A549 (cell line): ENCODE data around the gene TRIM9. TPM values are rescaled to one million over a fixed set of nuclear protein-coding genes. Genes with fewer than 3 reads are reported as not detected.

Source experiments
- ATAC-seq, 2 experiments: fragments of 200-7000 bp in 1 of 2; fragments of >200 bp in 1 of 2; cut with Nextera tagmentation in 1 of 2; cut with Tn5 transposase in 1 of 2; 3 replicates each; pipeline versions ENCODE4 v1.8.0 to v1.9.1; 2018 to 2020; ENCODE audit warnings: mild to moderate bottlenecking in 1 of 2, moderate library complexity in 1 of 2
- CTCF ChIA-PET: fragments of 300-600 bp; sonication (Branson Sonifier 250); formaldehyde crosslinking; extraction: SDS; loops from one replicate; lab custom pipeline; 2021; ENCODE audit warnings: antibody characterized with exemption, inconsistent platforms; lab: Yijun Ruan, JAX
- POLR2A ChIA-PET: fragments of 350-600 bp; formaldehyde crosslinking; extraction: SDS; loops from one replicate; lab custom pipeline; 2021; ENCODE audit warnings: antibody characterized with exemption, inconsistent platforms; lab: Yijun Ruan, JAX
- DNase-seq, 2 experiments: peaks; one replicate each; pipeline versions ENCODE4 v3.0.0 to v3.0.0-alpha.2; 2011 to 2016; ENCODE audit warnings: low read depth in 1 of 2, low spot score in 1 of 2
- FAIRE-seq: peaks from 2 replicates; lab custom pipeline; 2011; peaks lifted over from hg19 to GRCh38; lab: Jason Lieb, UNC
- H3K27ac ChIP-seq, 2 experiments: fragments of >200 bp; sonication (Bioruptor Twin); formaldehyde crosslinking; 3 replicates each; pipeline ENCODE4 v1.5.1; 2016 to 2017
- H3K4me1 ChIP-seq: fragments of >200 bp; sonication (Bioruptor Twin); formaldehyde crosslinking; 3 replicates; pipeline ENCODE4 v1.6.1; 2016
- H3K4me2 ChIP-seq: fragments of >200 bp; sonication (Bioruptor Twin); formaldehyde crosslinking; 3 replicates; pipeline ENCODE4 v1.6.1; 2016
- H3K4me3 ChIP-seq: fragments of >200 bp; sonication (Bioruptor Twin); formaldehyde crosslinking; 3 replicates; pipeline ENCODE4 v1.5.1; 2016
- H3K9me3 ChIP-seq: fragments of >200 bp; sonication (Bioruptor Twin); formaldehyde crosslinking; 3 replicates; pipeline ENCODE4 v1.6.1; 2016
- BHLHE40 ChIP-seq: IDR thresholded peaks from 2 replicates; pipeline ENCODE4 v1.6.1; 2012; ENCODE audit warnings: low read depth, low read length, inconsistent platforms
- CEBPB ChIP-seq, 2 experiments: fragments of >200 bp in 1 of 2; sonication (Bioruptor Twin) in 1 of 2; formaldehyde crosslinking in 1 of 2; IDR thresholded peaks; 2 replicates each; pipeline ENCODE4 v1.6.1; 2012 to 2016
- CHD4 ChIP-seq: fragments of 200-600 bp; sonication (generic); IDR thresholded peaks from 2 replicates; pipeline ENCODE4 v1.6.1; 2016; ENCODE audit warnings: antibody characterized with exemption, mild to moderate bottlenecking, borderline replicate concordance
- ELK1 ChIP-seq: fragments of 150-350 bp; IDR thresholded peaks from 2 replicates; pipeline ENCODE4 v1.6.1; 2014; ENCODE audit warnings: low read depth, mild to moderate bottlenecking, low read length
- EP300 ChIP-seq, 2 experiments: fragments of >200 bp; sonication (Bioruptor Twin); formaldehyde crosslinking; IDR thresholded peaks; 2 replicates in 1 of 2; 3 replicates in 1 of 2; pipeline ENCODE4 v1.6.1; 2016 to 2017
- FOSL2 ChIP-seq, 2 experiments: fragments of 450-650 bp in 1 of 2; fragments of >200 bp in 1 of 2; sonication (Bioruptor Twin) in 1 of 2; formaldehyde crosslinking; IDR thresholded peaks; 2 replicates each; pipeline versions ENCODE4 v1.5.0 to v1.6.1; 2016 to 2020; ENCODE audit warnings: mild to moderate bottlenecking in 1 of 2, moderate library complexity in 1 of 2
- FOXS1 ChIP-seq: fragments of 250-450 bp; sonication (Bioruptor Pico); IDR thresholded peaks from 2 replicates; pipeline ENCODE4 v1.5.0; 2020; ENCODE audit warnings: mild to moderate bottlenecking, moderate library complexity
- JUN ChIP-seq, 2 experiments: fragments of >200 bp; sonication (Bioruptor Twin); formaldehyde crosslinking; IDR thresholded peaks; 2 replicates in 1 of 2; 3 replicates in 1 of 2; pipeline ENCODE4 v1.6.1; 2016 to 2017
- MAZ ChIP-seq: fragments of 150-350 bp; IDR thresholded peaks from 2 replicates; pipeline ENCODE4 v1.6.1; 2014; ENCODE audit warnings: antibody characterized with exemption, low read depth, low read length, borderline replicate concordance
- NR3C1 ChIP-seq: fragments of >200 bp; sonication (Bioruptor Twin); formaldehyde crosslinking; IDR thresholded peaks from 3 replicates; pipeline ENCODE4 v1.6.1; 2017
- PBX3 ChIP-seq: IDR thresholded peaks from 2 replicates; pipeline ENCODE4 v1.6.1; 2012
- RAD21 ChIP-seq, 2 experiments: fragments of >200 bp in 1 of 2; sonication (Bioruptor Twin) in 1 of 2; formaldehyde crosslinking in 1 of 2; IDR thresholded peaks in 1 of 2; conservative IDR thresholded peaks in 1 of 2; 2 replicates in 1 of 2; 3 replicates in 1 of 2; pipeline ENCODE4 v1.6.1; 2012 to 2018; ENCODE audit warnings: inconsistent platforms in 1 of 2
- RCOR1 ChIP-seq: fragments of 150-350 bp; IDR thresholded peaks from 2 replicates; pipeline ENCODE4 v1.6.1; 2014; ENCODE audit warnings: antibody characterized with exemption, low read length, low read depth
- ZFP36 ChIP-seq: fragments of 450-650 bp; IDR thresholded peaks from 2 replicates; pipeline ENCODE4 v1.6.1; 2014; ENCODE audit warnings: borderline replicate concordance; ENCODE audit not compliant: partially characterized antibody
- ZNF302 ChIP-seq: fragments of 250-450 bp; sonication (Bioruptor Pico); IDR thresholded peaks from 2 replicates; pipeline ENCODE4 v1.9.0; 2021; ENCODE audit warnings: inconsistent platforms, mild to moderate bottlenecking, moderate library complexity
- WGBS: methylation state at CpG from one replicate; pipeline ENCODE4 v1.1.6; 2017; ENCODE audit errors: missing lambda C conversion rate; 5-methylcytosine and 5-hydroxymethylcytosine counted together
- polyA plus RNA-seq, 4 experiments: library from polyadenylated mRNA; depleted of rRNA in 3 of 4; stranded (reverse); fragments of >200 nt; fragmentation: RNase III in 1 of 4; extraction: RNeasy Plus Mini Kit Qiagen cat#74134 plus additional on column Dnase treatment in 1 of 4; gene quantifications; 2 replicates in 3 of 4; 3 replicates in 1 of 4; pipeline ENCODE4 v1.2.3, GENCODE V29; 2011 to 2017
- TF ChIP-seq, protein P1 (sequence below): fragments of 450-650 bp; IDR thresholded peaks from 2 replicates; pipeline ENCODE4 v1.6.1; 2014; ENCODE audit warnings: antibody characterized with exemption
- TF ChIP-seq, protein P2 (sequence below): IDR thresholded peaks from 2 replicates; pipeline ENCODE4 v1.6.1; 2012; ENCODE audit warnings: low read depth, borderline replicate concordance
- TF ChIP-seq, protein P3 (sequence below): fragments of >200 bp; sonication (Bioruptor Twin); formaldehyde crosslinking; IDR thresholded peaks from 2 replicates; pipeline ENCODE4 v1.6.1; 2016
- TF ChIP-seq, protein P4 (sequence below): fragments of >200 bp; sonication (Bioruptor Twin); formaldehyde crosslinking; IDR thresholded peaks from 3 replicates; pipeline ENCODE4 v1.6.1; 2016

Gene TRIM9
- polyA plus RNA-seq, 2 of the 4 experiments (the other 2 are of a cell fraction), result 5.4 to 21.2 TPM

DNA sequence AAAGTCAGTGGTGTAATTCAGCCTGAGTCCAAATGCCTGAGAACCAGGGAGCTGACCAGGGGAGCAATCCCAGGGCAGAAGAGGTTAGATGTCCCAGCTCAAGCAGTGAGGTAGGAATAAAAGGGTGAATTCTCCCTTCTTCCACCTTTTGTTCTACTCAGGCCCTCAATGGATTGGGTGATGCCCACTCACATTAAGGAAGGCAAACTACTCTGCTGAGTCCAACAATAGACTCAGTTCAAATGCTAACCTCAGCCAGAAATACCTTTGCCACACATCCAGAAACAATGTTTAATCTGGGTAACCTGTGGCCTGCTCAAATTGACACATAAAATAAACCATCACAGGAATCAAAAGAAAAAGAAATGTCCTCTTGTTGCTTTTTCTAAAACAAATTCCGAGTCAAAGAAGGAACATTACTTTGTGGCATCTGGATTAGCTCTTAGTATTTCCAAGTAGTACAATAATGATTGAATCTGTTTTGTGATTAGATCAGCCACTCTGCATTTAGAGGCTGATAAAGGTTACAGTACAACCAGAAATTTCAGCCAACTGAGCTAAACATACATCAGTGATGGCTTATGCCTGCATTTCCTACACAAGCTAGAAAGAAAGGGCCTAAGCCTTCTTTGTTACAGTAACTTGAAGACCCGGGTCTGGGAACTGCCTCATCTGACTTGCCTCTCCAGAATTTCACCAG is 43.6 kb upstream of the TRIM9 start:
- TF ChIP-seq ZFP36 (no peak), ZNF302 (CRISPR knock-in tag) (no peak), BHLHE40 (no peak), PBX3 (no peak), RCOR1 (no peak), JUN (IDR thresholded peaks at IDR 0.05) (no peak), ELK1 (no peak)
- TF ChIP-seq, protein P1, sequence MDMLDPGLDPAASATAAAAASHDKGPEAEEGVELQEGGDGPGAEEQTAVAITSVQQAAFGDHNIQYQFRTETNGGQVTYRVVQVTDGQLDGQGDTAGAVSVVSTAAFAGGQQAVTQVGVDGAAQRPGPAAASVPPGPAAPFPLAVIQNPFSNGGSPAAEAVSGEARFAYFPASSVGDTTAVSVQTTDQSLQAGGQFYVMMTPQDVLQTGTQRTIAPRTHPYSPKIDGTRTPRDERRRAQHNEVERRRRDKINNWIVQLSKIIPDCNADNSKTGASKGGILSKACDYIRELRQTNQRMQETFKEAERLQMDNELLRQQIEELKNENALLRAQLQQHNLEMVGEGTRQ, result no peak
- TF ChIP-seq, protein P2, sequence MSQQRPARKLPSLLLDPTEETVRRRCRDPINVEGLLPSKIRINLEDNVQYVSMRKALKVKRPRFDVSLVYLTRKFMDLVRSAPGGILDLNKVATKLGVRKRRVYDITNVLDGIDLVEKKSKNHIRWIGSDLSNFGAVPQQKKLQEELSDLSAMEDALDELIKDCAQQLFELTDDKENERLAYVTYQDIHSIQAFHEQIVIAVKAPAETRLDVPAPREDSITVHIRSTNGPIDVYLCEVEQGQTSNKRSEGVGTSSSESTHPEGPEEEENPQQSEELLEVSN, result no peak
- Histone ChIP-seq H3K4me1 (no peaks in the 10 kb centered on the region), H3K4me3 (no peak overlapping the region), H3K27ac (no peak overlapping the region), H3K4me2 (no peak overlapping the region), H3K9me3 (no peaks in the 10 kb centered on the region)
- no peak for DNase-seq
- 22% methylated on average over 2 of the region's 2 CpGs for WGBS
- no peak for FAIRE-seq
- ChIA-PET CTCF (interaction anchor here (1.0 kb wide), 2 partner anchors 18 to 43 kb away, joined by 4 to 5 read pairs; partner anchors contain the start of gene TRIM9), POLR2A (no interaction called here)
- ATAC-seq, result no peak

GRCh38 chr14:51131516-51131915 is 36.6 kb upstream of the TRIM9 start:
- Histone ChIP-seq H3K4me3 (no peak overlapping the region), H3K4me2 (no peak overlapping the region), H3K27ac (no peak overlapping the region), H3K9me3 (no peaks in the 10 kb centered on the region), H3K4me1 (no peaks in the 10 kb centered on the region)
- ATAC-seq (no peak), DNase-seq (no peak), FAIRE-seq (no peak)
- POLR2A ChIA-PET, result no interaction called here
- CTCF ChIA-PET, result no interaction called here
- TF ChIP-seq, protein P3, sequence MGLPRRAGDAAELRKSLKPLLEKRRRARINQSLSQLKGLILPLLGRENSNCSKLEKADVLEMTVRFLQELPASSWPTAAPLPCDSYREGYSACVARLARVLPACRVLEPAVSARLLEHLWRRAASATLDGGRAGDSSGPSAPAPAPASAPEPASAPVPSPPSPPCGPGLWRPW, result no peak
- no peak for TF ChIP-seq NR3C1
- TF ChIP-seq ZNF302 (CRISPR knock-in tag), result no peak
- TF ChIP-seq FOSL2 (IDR thresholded peaks at IDR 0.05), result no peak
- TF ChIP-seq FOSL2 (CRISPR knock-in tag; IDR thresholded peaks at IDR 0.05), result no peak
- TF ChIP-seq EP300 (IDR thresholded peaks at IDR 0.05), result no peak
- no peak for TF ChIP-seq CHD4
- TF ChIP-seq CEBPB (IDR thresholded peaks at IDR 0.05), result no peak
- TF ChIP-seq FOXS1 (CRISPR knock-in tag), result no peak
- TF ChIP-seq MAZ, result no peak
- WGBS, result 40% methylated on average over 2 of the region's 2 CpGs

GRCh38 chr14:51129130-51129529 is 34.2 kb upstream of the TRIM9 start:
- Histone ChIP-seq H3K27ac (no peak overlapping the region), H3K4me2 (no peak overlapping the region), H3K9me3 (no peaks in the 10 kb centered on the region), H3K4me3 (no peak overlapping the region), H3K4me1 (no peaks in the 10 kb centered on the region)
- DNase-seq (peak in 1 of 2 experiments; percentile 28), FAIRE-seq (no peak), ATAC-seq (peak in 1 of 2 experiments; percentile 84; a peak in 4 of 6 replicates)
- peak in 1 of 2 experiments; percentile 25; a peak in 1 of 5 replicates for TF ChIP-seq RAD21 (conservative IDR thresholded peaks at IDR 0.05 in 1 of 2, IDR thresholded peaks at IDR 0.05 in 1 of 2)
- TF ChIP-seq, protein P4, sequence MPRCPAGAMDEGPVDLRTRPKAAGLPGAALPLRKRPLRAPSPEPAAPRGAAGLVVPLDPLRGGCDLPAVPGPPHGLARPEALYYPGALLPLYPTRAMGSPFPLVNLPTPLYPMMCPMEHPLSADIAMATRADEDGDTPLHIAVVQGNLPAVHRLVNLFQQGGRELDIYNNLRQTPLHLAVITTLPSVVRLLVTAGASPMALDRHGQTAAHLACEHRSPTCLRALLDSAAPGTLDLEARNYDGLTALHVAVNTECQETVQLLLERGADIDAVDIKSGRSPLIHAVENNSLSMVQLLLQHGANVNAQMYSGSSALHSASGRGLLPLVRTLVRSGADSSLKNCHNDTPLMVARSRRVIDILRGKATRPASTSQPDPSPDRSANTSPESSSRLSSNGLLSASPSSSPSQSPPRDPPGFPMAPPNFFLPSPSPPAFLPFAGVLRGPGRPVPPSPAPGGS, result no peak
- ChIA-PET CTCF (interaction anchor here (1.4 kb wide), 1 partner anchor 10 kb away, joined by 3 read pairs; no protein-coding TSS in a partner anchor), POLR2A (no interaction called here)
- 74% methylated on average over 4 of the region's 4 CpGs for WGBS
